C4-2B (cell line): ENCODE measurements around the gene CACNG7.

Source experiments
- CTCF ChIP-seq: fragments of 450-650 bp; conservative IDR thresholded peaks from 2 replicates; pipeline ENCODE4 v1.5.1; 2017; ENCODE audit warnings: mild to moderate bottlenecking
- ZFX ChIP-seq: fragments of 450-650 bp; IDR thresholded peaks from 2 replicates; pipeline ENCODE4 v1.6.1; 2017

GRCh38 chr19:53982001-53982451 is 72.9 kb downstream of the CACNG7 start:
- TF ChIP-seq CTCF = no peak
- no peak for TF ChIP-seq ZFX
